Tibial nerve (tissue), 4 donors: ENCODE measurements around the gene ZIM2.

ENCODE experiments used
- CTCF ChIP-seq, 5 experiments: fragments of 200-600 bp in 3 of 5; fragments of 450-650 bp in 2 of 5; sonication (generic) in 3 of 5; IDR thresholded peaks; one replicate each; pipeline ENCODE4 v1.5.1; 2016 to 2019; ENCODE audit warnings: antibody characterized with exemption in 5 of 5, mild to moderate bottlenecking in 3 of 5, moderate library complexity in 2 of 5
- EP300 ChIP-seq, 2 donors: sonication (generic); formaldehyde crosslinking; IDR thresholded peaks; one replicate each; pipeline ENCODE4 v1.6.1; 2017; ENCODE audit warnings: antibody characterized with exemption in 2 of 2, mild to moderate bottlenecking in 1 of 2
- POLR2A ChIP-seq, 2 donors: fragments of 450-650 bp; IDR thresholded peaks; one replicate each; pipeline ENCODE4 v1.6.1; 2017; ENCODE audit warnings: antibody characterized with exemption in 2 of 2, mild to moderate bottlenecking in 2 of 2, moderate library complexity in 2 of 2

GRCh38 chr19:56822755-56823154, 17.8 kb downstream of the ZIM2 start:
- no peak for TF ChIP-seq CTCF (IDR thresholded peaks at IDR 0.05)
- no peak for TF ChIP-seq POLR2A (IDR thresholded peaks at IDR 0.05)
- TF ChIP-seq EP300 (IDR thresholded peaks at IDR 0.05): no peak
